Astrocyte of the cerebellum (primary cell): ENCODE data around the gene POU2F3.
"Not testable (repeated sequence)": the region's sequence is repeated elsewhere in the genome, so short reads cannot be mapped to it uniquely, and the experiment has no call there.

ENCODE experiments used
- DNase-seq: peaks from one replicate; pipeline ENCODE4 v3.0.0-alpha.2; 2011; ENCODE audit warnings: low read depth
- H3K4me3 ChIP-seq: 2 replicates; pipeline ENCODE4 v1.5.1; 2011; ENCODE audit warnings: mild to moderate bottlenecking, low read depth, low read length, moderate library complexity
- CTCF ChIP-seq: IDR thresholded peaks from 2 replicates; pipeline ENCODE4 v1.5.1; 2012; ENCODE audit warnings: low read length, low read depth, moderate library complexity, mild to moderate bottlenecking; ENCODE audit errors: missing control alignments
- in situ Hi-C: cut with HindIII; loops from 2 replicates; pipeline ENCODE4 v1.10.0; 2017; ENCODE audit warnings: low sequenced_read_pairs

The POU2F3 gene

GRCh38 chr11:120245434-120245833, 5.5 kb downstream of the POU2F3 start:
- in situ Hi-C loops = no loop called here
- H3K4me3 ChIP-seq = no peak overlapping the region
- TF ChIP-seq CTCF = no peak
- no peak for DNase-seq

- in situ Hi-C loops = no loop called here
- no peak overlapping the region for H3K4me3 ChIP-seq
- DNase-seq = peak; percentile 26
- TF ChIP-seq CTCF = no peak
Measured at GRCh38 chr11:120248551-120249278, 8.8 kb downstream of the POU2F3 start.

- TF ChIP-seq CTCF = no peak
- DNase-seq = no peak
- in situ Hi-C loops = no loop called here
- H3K4me3 ChIP-seq = no peak overlapping the region
Measured at GRCh38 chr11:120249279-120250262, 9.6 kb downstream of the POU2F3 start.

- H3K4me3 ChIP-seq, DNase-seq, in situ Hi-C loops: not testable (repeated sequence)
Measured at GRCh38 chr11:120253377-120253776, 13.4 kb downstream of the POU2F3 start.

- DNase-seq = no peak
- in situ Hi-C loops = loop anchor here (5.0 kb wide), 1 partner anchor 58 kb away; no protein-coding TSS in a partner anchor
- no peak overlapping the region for H3K4me3 ChIP-seq
- TF ChIP-seq CTCF = no peak
Measured at GRCh38 chr11:120254788-120255518, 15.0 kb downstream of the POU2F3 start.

- no peak for DNase-seq
- no peak overlapping the region for H3K4me3 ChIP-seq
- TF ChIP-seq CTCF = no peak
- in situ Hi-C loops = loop anchor here (5.0 kb wide), 1 partner anchor 58 kb away; no protein-coding TSS in a partner anchor
Measured at GRCh38 chr11:120255519-120255866, 15.6 kb downstream of the POU2F3 start.
